ENCODE results near the gene PCDHGB5. TPM values are rescaled to one million over a fixed set of nuclear protein-coding genes. Genes with fewer than 3 reads are reported as not detected.
A peak's percentile ranks its signal among the peaks of the same experiment; 100 is the strongest.

PCDHGB5 gene
- total RNA-seq, 1 experiment from 2014 or later = 0.55 TPM

DNA sequence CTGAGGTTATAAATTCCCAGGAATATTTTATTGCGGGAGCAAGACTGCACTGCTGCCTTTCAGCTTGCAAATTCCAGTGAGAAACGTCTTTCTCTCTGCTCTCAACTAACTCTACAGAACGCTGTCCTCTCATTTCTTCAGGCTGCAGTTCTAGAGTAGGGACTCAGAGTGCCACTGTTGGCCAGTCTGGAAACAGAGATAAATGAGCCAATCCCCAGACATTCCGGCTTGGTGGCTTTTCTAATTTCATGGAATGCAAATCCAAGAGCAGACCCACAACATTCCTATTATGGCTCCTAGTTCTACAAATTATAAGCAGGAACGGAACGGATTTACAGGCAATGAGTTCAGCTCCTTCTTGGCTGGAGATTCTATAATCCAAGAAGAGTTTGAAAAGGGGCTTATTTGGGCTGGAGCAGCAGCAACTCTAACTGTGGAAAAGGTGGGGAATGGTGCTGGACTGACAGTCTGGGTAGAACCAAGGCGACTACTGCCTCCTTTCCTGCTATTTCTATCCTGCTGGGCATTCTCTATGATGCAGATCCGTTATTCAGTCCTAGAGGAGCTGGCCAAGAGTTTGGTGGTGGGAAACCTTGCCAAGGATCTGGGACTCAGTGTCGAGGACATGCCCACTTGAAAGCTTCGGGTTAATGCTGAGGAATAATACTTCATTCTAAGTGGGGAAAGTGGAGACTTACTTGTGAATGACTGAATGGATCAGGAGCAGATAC is 41.8 kb downstream of the PCDHGB5 start:
- peak; percentile 5 for DNase-seq (ENCODE audit: low read depth)

DNA sequence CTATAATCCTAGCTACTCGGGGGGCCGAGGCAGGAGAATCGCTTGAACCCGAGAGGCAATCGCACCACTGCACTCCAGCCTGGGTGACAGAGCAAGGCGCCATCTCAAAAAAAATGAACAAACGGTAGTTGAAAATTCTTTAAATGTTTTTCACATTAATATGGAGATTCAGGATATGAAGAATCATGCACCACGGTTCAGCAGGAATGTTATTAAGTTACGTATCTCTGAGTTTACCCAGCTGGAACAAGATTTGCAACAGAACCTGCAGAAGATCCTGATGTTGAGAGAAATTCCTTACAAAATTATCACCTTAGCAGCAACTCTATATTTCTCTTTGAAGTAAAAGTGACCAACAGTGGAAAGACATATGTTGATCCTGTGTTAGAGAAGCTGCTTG is 42.6 kb downstream of the PCDHGB5 start:
- no peak for DNase-seq (ENCODE audit: low read depth)

DNA sequence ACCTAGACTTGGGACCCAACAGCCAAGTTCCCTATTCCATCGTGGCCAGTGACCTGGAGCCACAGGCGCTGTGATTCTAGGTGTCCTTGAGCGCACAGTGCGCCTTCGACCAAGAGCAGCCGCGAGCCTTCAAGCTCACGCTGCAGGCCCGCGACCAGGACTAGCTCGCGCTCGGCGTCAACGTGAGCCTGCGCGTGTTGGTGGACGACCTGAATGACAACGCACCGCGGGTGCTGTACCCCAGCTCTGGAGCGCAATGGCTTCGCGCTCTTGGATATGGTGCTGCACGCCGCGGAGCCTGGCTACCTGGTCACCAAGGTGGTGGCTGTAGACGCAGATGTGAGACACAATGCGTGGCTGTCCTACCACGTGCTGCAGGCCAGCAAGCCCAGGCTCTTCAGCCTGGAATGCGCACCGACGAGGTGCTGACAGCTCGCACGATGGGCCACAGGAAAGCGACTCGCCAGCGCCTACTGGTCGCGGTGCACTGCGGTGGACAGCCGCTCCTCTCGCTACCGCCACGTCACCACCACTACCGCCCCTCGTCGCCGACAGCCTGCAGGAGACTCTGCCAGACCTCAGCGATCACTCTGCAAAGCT is 43.9 kb downstream of the PCDHGB5 start:
- DNase-seq (ENCODE audit: low read depth) = no peak

Other genes with a start within 250 kb of the PCDHGB5 start
- 0.13 and 0.27 TPM in 2 replicates for gene PCDHB6, start 247.9 kb upstream of the PCDHGB5 start, total RNA-seq (2014; rRNA removed; shearing (Covaris generic))
- gene PCDHB7, start 225.3 kb upstream of the PCDHGB5 start, total RNA-seq (2014; rRNA removed; shearing (Covaris generic)) = 0.05 TPM in 1 of 2 replicates, not detected in the other
- gene PCDHB8, start 220.2 kb upstream of the PCDHGB5 start, total RNA-seq (2014; rRNA removed; shearing (Covaris generic)) = not detected in 2 replicates
- gene PCDHB16, start 215.6 kb upstream of the PCDHGB5 start, total RNA-seq (2014; rRNA removed; shearing (Covaris generic)) = 0.03 TPM in 1 of 2 replicates, not detected in the other
- gene PCDHB9, start 210.8 kb upstream of the PCDHGB5 start, total RNA-seq (2014; rRNA removed; shearing (Covaris generic)) = 0.40 TPM in 1 of 2 replicates, not detected in the other
- 0.11 TPM in 1 of 2 replicates, not detected in the other for gene PCDHB10, start 205.6 kb upstream of the PCDHGB5 start, total RNA-seq (2014; rRNA removed; shearing (Covaris generic))
- not detected in 2 replicates for gene PCDHB11, start 198.3 kb upstream of the PCDHGB5 start, total RNA-seq (2014; rRNA removed; shearing (Covaris generic))
- not detected in 2 replicates for gene PCDHB12, start 189.2 kb upstream of the PCDHGB5 start, total RNA-seq (2014; rRNA removed; shearing (Covaris generic))
- 0.06 TPM in 1 of 2 replicates, not detected in the other for gene PCDHB13, start 184.0 kb upstream of the PCDHGB5 start, total RNA-seq (2014; rRNA removed; shearing (Covaris generic))
- 0.03 and 0.08 TPM in 2 replicates for gene PCDHB14, start 174.6 kb upstream of the PCDHGB5 start, total RNA-seq (2014; rRNA removed; shearing (Covaris generic))
- gene PCDHB15, start 152.6 kb upstream of the PCDHGB5 start, total RNA-seq (2014; rRNA removed; shearing (Covaris generic)) = 0.03 and 0.10 TPM in 2 replicates
- not detected in 2 replicates for gene SLC25A2, start 93.9 kb upstream of the PCDHGB5 start, total RNA-seq (2014; rRNA removed; shearing (Covaris generic))
- 42.6 and 48.1 TPM in 2 replicates for gene TAF7, start 77.2 kb upstream of the PCDHGB5 start, total RNA-seq (2014; rRNA removed; shearing (Covaris generic))
- gene PCDHGA1, start 67.4 kb upstream of the PCDHGB5 start, total RNA-seq (2014; rRNA removed; shearing (Covaris generic)) = 0.07 and 0.32 TPM in 2 replicates
- 0.27 and 0.84 TPM in 2 replicates for gene PCDHGA2, start 59.2 kb upstream of the PCDHGB5 start, total RNA-seq (2014; rRNA removed; shearing (Covaris generic))
- 0.10 and 0.14 TPM in 2 replicates for gene PCDHGA3, start 54.1 kb upstream of the PCDHGB5 start, total RNA-seq (2014; rRNA removed; shearing (Covaris generic))
- 0.53 and 1.4 TPM in 2 replicates for gene PCDHGB1, start 47.8 kb upstream of the PCDHGB5 start, total RNA-seq (2014; rRNA removed; shearing (Covaris generic))
- 0.71 and 0.73 TPM in 2 replicates for gene PCDHGA4, start 42.9 kb upstream of the PCDHGB5 start, total RNA-seq (2014; rRNA removed; shearing (Covaris generic))
- gene PCDHGB2, start 38.0 kb upstream of the PCDHGB5 start, total RNA-seq (2014; rRNA removed; shearing (Covaris generic)) = 0.69 and 0.77 TPM in 2 replicates
- 0.07 and 0.21 TPM in 2 replicates for gene PCDHGA5, start 33.8 kb upstream of the PCDHGB5 start, total RNA-seq (2014; rRNA removed; shearing (Covaris generic))
- 0.80 and 1.5 TPM in 2 replicates for gene PCDHGB3, start 27.7 kb upstream of the PCDHGB5 start, total RNA-seq (2014; rRNA removed; shearing (Covaris generic))
- 0.20 and 1.2 TPM in 2 replicates for gene PCDHGA6, start 24.1 kb upstream of the PCDHGB5 start, total RNA-seq (2014; rRNA removed; shearing (Covaris generic))
- 0.03 and 0.11 TPM in 2 replicates for gene PCDHGA7, start 15.2 kb upstream of the PCDHGB5 start, total RNA-seq (2014; rRNA removed; shearing (Covaris generic))
- 9.9 and 10.2 TPM in 2 replicates for gene PCDHGB4, start 10.2 kb upstream of the PCDHGB5 start, total RNA-seq (2014; rRNA removed; shearing (Covaris generic))
- gene PCDHGA8, start 5.3 kb upstream of the PCDHGB5 start, total RNA-seq (2014; rRNA removed; shearing (Covaris generic)) = 0.17 and 0.61 TPM in 2 replicates
- 0.23 and 0.29 TPM in 2 replicates for gene PCDHGA9, start 4.8 kb downstream of the PCDHGB5 start, total RNA-seq (2014; rRNA removed; shearing (Covaris generic))
- 0.10 and 0.20 TPM in 2 replicates for gene PCDHGB6, start 10.1 kb downstream of the PCDHGB5 start, total RNA-seq (2014; rRNA removed; shearing (Covaris generic))
- 0.80 and 0.90 TPM in 2 replicates for gene PCDHGA10, start 15.0 kb downstream of the PCDHGB5 start, total RNA-seq (2014; rRNA removed; shearing (Covaris generic))
- 0.47 and 0.53 TPM in 2 replicates for gene PCDHGB7, start 19.7 kb downstream of the PCDHGB5 start, total RNA-seq (2014; rRNA removed; shearing (Covaris generic))
- gene PCDHGA11, start 23.1 kb downstream of the PCDHGB5 start, total RNA-seq (2014; rRNA removed; shearing (Covaris generic)) = 0.42 and 0.50 TPM in 2 replicates
- gene PCDHGA12, start 32.6 kb downstream of the PCDHGB5 start, total RNA-seq (2014; rRNA removed; shearing (Covaris generic)) = 0.66 and 0.70 TPM in 2 replicates
- gene PCDHGC3, start 78.0 kb downstream of the PCDHGB5 start, total RNA-seq (2014; rRNA removed; shearing (Covaris generic)) = 36.5 and 44.6 TPM in 2 replicates
- gene PCDHGC4, start 87.1 kb downstream of the PCDHGB5 start, total RNA-seq (2014; rRNA removed; shearing (Covaris generic)) = 0.14 and 0.33 TPM in 2 replicates
- 0.87 and 1.4 TPM in 2 replicates for gene PCDHGC5, start 91.1 kb downstream of the PCDHGB5 start, total RNA-seq (2014; rRNA removed; shearing (Covaris generic))
- gene DIAPH1, start 221.1 kb downstream of the PCDHGB5 start, total RNA-seq (2014; rRNA removed; shearing (Covaris generic)) = 60.8 and 62.0 TPM in 2 replicates
- 86.7 and 104 TPM in 2 replicates for gene HDAC3, start 238.9 kb downstream of the PCDHGB5 start, total RNA-seq (2014; rRNA removed; shearing (Covaris generic))
- 13.1 and 15.3 TPM in 2 replicates for gene RELL2, start 239.1 kb downstream of the PCDHGB5 start, total RNA-seq (2014; rRNA removed; shearing (Covaris generic))